Glomerular endothelial cell (primary cell): Measurements from ENCODE around the gene RAC2. TPM values are rescaled to one million over a fixed set of nuclear protein-coding genes. Genes with fewer than 3 reads are reported as not detected.

Experiments
- DNase-seq: peaks from one replicate; pipeline ENCODE4 v3.0.0-alpha.2; 2011; ENCODE audit warnings: low read depth, low spot score; ENCODE audit errors: extremely low read depth
- total RNA-seq: library from RNA; depleted of rRNA; stranded (reverse); fragments of >200 nt; gene quantifications from 2 replicates; pipeline ENCODE4 v1.2.3, GENCODE V29; 2015

RAC2 gene
- total RNA-seq, result 126 and 218 TPM in 2 replicates

- no peak for DNase-seq
Observed at GRCh38 chr22:37244114-37244921, at the start of gene RAC2. TSS of gene RAC2 (minus strand) at chr22:37244269. CDS start at chr22:37244148, 121 bp downstream.

DNA sequence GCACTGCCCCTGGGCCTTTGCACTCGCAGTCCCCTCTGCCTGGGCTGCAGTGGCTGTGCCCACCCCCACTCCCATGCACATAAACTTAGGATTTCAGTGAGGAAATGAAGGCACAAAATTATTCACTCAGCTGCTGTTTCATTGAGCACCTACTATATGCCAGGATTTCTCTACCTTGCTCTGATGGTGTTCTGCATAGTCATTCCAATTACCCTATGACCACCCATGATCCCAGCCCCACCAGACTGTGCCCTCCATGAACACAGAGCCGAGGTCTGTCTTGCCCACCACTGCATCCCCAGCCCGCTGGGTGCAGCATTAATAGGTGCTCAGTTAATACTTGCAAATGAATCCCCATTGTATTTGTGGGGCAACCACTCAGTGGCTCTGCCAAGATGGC, 49.1 kb upstream of the RAC2 start:
- no peak for DNase-seq

- DNase-seq, result no peak
Observed at GRCh38 chr22:37292641-37293040, 48.6 kb upstream of the RAC2 start.

GRCh38 chr22:37291559-37292298, 47.7 kb upstream of the RAC2 start:
- no peak for DNase-seq

DNA sequence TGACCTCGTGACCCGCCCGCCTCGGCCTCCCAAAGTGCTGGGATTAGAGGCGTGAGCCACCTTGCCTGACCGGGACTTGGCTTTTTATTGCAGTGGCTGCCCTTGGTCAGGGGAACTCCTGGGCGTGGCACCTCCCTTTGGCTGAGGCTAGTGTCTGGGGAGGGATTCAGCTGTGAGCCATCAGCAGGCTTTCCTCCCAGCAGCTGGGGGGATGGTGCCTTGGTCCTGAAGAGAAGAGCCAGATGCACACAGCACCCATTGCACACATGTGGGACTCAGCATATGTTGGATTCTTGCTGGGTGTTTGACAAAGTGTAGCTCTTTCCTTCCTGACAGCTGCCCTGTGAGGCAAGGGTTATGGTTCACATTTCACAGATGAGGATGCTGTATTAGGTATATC, 46.7 kb upstream of the RAC2 start:
- DNase-seq, result no peak

DNA sequence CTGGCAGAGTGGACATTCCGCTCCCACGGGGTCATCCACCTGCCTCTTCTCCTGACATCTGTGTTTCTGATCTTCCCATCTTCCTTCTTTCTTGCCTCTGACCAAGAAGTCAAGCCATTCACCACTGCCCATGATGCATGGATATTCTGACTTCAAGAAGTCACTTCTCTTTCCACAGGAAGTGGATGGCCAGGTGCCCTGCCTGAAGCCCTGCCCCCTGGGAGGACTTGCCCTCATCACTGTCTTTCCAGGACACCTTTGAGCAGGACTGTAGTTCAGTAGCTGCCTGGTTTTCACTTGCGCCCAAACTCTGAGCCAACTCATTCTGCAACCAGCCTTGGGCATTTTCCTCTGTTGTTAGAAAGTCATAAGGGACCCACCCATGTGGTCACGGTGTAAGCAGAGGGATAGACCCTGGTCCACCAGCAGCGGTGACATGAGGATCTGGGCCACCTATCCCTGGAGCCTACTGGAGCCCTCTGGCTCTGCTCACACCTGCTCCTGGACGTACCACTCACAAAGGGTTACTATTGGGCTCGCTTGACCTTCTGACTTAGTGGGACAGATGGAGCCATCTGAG, 45.2 kb upstream of the RAC2 start:
- DNase-seq, result no peak

GRCh38 chr22:37288521-37288920, 44.5 kb upstream of the RAC2 start:
- DNase-seq, result no peak

DNA sequence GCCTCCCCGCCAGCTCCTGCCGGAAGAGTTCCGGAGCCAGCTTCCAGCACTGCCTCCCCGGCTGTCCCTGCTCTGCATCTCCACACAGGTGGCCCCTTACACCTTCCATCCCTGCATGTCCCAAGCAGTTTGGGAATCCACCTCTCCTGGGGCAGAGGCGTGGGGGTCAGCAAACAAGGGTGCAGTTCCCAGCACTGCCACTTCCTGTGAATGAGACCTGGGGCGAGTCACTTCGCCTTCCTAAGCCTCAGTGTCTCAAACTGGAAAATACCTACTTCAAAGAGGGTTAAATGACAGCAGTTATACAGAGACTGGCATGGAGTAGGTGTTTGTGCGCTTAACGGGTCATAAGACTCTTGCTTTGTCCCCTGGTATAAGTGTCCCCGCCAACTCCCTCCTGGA, 43.5 kb upstream of the RAC2 start:
- DNase-seq, result no peak

GRCh38 chr22:37285937-37286336, 41.9 kb upstream of the RAC2 start:
- no peak for DNase-seq

DNA sequence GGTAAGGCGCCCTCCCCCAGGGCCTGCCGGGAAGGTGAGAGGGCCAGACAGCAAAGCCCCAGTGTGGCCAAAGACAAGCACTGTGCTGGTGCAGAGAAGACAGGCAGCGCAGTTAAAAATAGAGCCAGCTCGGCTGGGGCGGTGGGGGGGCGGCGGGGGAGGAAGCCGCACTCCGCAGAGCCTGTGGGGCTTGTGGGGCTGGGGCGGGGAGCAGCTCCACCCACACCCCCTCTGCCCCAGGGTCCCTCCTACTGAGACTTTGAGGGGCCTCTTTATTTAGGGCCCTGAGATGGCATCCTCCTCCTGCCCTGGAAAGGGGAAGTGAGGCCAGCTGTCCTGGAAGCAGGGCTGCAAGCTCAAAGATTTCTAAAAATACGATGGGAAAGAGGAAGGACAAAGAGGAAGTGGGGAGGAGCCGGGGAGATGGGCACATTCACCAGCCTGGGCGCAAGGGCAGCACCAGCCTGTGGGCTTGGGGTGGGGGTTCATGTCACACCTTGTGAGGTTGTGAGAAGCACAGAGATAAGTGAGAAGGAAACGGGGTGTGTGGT, 40.8 kb upstream of the RAC2 start:
- no peak for DNase-seq

- no peak for DNase-seq
Observed at GRCh38 chr22:37284126-37284804, 40.2 kb upstream of the RAC2 start.

DNA sequence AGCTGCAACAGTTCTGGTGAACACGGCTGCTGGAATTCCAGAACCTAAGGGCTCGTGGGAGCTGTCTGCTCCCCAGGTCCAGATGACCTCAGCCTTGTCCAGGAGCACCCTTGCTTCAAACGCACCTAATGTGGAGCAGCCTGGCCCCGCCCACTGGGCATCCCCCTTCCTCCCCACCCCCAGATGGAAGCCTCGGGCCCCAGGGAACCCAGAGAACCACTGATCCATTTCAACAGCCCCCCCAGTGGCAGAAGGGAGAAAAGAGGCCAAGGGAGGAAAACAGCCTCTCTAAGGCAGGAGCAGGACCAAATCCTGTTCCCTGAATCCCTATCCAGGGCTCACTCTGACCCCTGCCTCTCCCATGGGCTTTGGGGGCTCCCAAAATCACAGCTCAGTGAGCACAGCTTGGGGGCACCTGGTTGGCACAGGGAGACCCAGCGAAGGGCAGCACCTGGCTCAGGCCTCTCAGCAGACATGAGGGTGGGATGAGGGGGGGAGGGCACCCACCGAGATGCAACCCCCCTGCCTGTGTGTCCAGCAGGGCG, 39.4 kb upstream of the RAC2 start:
- no peak for DNase-seq

DNA sequence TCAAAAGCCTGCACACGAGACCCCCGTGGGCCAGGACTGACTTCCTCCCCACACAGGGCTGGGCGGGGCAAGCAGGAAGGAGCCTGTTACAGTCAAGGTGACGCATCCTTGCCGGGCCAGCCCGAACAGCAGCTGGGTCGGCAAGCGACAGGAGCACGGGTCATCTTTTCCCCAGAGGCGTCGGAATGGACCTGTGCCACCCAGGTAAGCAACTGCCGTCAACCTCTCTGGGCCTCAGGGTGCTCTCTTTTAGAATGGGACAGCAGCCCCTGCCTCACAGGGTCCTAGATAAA, 38.3 kb upstream of the RAC2 start, which contains the start of gene CYTH4:
CYTH4 (plus strand) TSS at position 124 of the 293 bp plus-strand sequence; CDS start at position 186, 62 bp downstream.
- no peak for DNase-seq

DNA sequence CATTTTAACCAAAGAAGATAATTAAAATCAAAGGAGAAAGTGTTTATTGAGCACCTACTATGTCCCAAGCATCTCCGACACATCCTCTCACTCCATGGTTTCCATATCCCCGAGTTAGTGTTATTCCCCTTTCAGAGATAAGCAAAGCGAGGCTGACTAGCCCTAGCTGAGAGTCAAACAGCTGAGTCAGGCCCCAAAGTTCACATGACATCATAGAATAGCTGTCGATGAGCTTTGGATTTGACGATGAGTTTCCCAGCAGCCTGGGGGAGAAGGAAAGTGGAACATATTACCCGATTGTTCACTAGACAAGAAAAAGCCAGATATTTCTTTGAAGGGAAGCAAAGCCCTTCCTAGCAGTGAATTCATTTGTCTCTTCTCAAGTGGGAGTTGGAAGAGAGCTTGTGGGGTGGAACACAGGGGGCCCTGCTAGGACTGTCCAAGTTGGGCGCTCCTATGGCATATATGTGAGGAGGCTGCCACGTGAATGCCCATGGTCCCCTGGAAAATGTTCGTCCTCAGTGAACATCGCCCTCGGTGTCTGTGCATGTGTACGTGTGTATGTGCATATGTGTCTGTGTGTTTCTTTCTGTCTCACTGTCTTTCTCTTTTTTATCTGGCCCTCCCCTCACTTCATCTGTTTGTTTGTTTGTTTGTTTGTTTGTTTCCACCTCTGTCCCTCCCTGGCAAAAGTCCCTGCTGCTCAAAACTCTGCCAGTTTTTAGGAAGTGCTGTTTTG, 37.7 kb upstream of the RAC2 start:
- DNase-seq, result no peak

DNA sequence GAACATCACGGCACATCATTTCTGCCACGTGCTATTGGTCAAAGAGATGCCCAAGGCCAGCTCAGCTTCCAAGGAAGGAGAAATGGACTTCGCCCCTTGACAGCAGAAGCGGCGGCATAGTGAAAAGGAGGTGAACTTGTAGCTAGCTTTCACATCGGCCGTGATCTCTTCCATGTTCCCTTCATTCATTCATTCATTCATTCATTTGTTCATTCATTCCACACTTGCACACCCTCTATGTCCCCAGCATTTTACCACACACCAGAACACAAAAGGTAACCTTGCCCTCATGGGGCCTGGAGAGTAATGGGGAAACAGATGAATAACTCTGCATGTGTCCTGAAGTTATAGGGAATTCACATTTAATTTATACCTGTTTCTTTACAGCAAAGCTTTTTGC, 37.1 kb upstream of the RAC2 start:
- no peak for DNase-seq

DNA sequence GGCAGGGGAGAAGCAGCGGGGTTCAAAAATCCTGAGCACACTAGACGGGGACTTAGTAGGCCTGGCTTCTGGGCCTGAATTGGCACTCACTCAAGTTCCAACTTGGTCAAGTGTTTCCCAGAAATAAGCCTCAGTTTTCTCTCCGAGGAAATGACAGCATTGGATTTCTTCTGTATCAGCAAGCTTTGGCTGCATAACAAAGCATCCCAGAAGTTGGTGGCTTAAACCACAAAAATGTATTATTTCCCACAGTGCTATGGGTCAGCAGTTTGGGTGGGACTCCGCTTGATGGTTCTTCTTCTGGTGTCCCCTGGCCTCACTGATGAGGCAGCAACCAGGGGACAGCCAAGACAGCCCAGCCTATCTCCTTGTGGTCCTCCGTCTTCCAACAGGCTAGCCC, 36.6 kb upstream of the RAC2 start:
- DNase-seq, result no peak

GRCh38 chr22:37279331-37280181, 35.5 kb upstream of the RAC2 start:
- no peak for DNase-seq

DNA sequence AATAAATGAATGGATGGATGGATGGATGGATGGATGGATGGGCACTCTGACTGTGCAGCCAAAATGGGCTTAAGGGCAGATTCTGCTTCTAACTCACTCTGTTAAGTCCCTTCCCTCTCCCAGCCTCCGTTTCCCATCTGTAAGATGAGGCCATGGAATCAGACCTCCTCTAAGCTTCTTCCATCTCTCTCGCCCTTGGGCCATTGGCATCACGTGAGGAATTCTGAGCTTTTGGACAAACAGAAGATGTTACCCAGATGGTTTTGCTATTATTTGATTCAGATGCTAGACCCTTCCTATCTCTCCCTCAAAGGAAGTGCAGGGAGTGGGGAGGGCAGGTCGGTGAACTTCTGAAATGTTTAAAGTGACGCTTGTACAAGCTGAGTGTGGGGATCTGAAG, 34.2 kb upstream of the RAC2 start:
- DNase-seq, result no peak

DNA sequence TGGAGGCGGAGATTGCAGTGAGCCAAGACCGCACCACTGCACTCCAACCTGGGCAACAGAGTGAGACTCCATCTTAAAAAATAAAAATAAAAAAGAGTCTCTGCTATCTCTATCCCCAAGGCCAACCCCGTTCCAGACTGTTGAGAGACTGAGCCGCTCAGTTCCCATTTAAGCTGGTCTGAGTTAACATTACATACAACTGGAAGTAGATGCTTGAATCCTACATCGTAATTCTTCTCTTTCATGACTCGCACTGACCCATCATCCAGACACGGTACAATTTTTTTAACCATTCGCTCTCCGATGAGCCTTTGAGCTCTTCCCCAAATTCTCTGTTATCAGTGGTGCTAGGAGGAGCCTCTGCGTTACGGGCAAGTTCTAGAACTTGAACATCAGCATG, 33.3 kb upstream of the RAC2 start:
- DNase-seq, result no peak
